HUES64 (cell line): ENCODE results near the gene IL22RA1.

Source experiments
- H3K27ac ChIP-seq: 2 replicates; pipeline ENCODE4 v1.7.0; 2013; ENCODE audit warnings: low read depth, low read length, inconsistent platforms
- H3K27me3 ChIP-seq: 2 replicates; pipeline ENCODE4 v1.6.1; 2013; ENCODE audit warnings: mild to moderate bottlenecking, low read length; ENCODE audit not compliant: insufficient read depth
- H3K36me3 ChIP-seq: 2 replicates; pipeline ENCODE4 v1.6.1; 2013; ENCODE audit warnings: mild to moderate bottlenecking, low read length; ENCODE audit not compliant: insufficient read depth
- H3K4me1 ChIP-seq: 2 replicates; pipeline ENCODE4 v1.6.1; 2013; ENCODE audit warnings: mild to moderate bottlenecking, low read length, moderate library complexity; ENCODE audit not compliant: insufficient read depth
- H3K4me3 ChIP-seq: 2 replicates; pipeline ENCODE4 v1.5.1; 2013; ENCODE audit warnings: mild to moderate bottlenecking, low read length, moderate library complexity
- H3K9ac ChIP-seq: 2 replicates; pipeline ENCODE4 v1.6.1; 2013; ENCODE audit warnings: mild to moderate bottlenecking, low read depth, low read length
- H3K9me3 ChIP-seq: 2 replicates; pipeline ENCODE4 v1.6.1; 2013; ENCODE audit warnings: low read depth, low read length; ENCODE audit not compliant: insufficient read depth
- whole genome bisulfite sequencing: fragments of 150-250, 120-280 bp; methylation state at CpG from one replicate; pipeline ENCODE4 v1.1.7; 2013; ENCODE audit warnings: missing lambda C conversion rate; 5-methylcytosine and 5-hydroxymethylcytosine counted together

Gene IL22RA1

GRCh38 chr1:24121406-24121805, 21.5 kb downstream of the IL22RA1 start:
- no peak overlapping the region for H3K4me3 ChIP-seq
- WGBS, result 90% methylated on average over 14 of the region's 14 CpGs
- H3K9me3 ChIP-seq, result no peaks in the 10 kb centered on the region
- no peaks in the 10 kb centered on the region for H3K36me3 ChIP-seq
- H3K27ac ChIP-seq, result no peak overlapping the region
- no peaks in the 10 kb centered on the region for H3K27me3 ChIP-seq
- H3K9ac ChIP-seq, result no peak overlapping the region
- no peaks in the 10 kb centered on the region for H3K4me1 ChIP-seq

GRCh38 chr1:24120965-24121364, 22.0 kb downstream of the IL22RA1 start:
- WGBS, result 69% methylated on average over 3 of the region's 3 CpGs
- Histone ChIP-seq H3K4me3 (no peak overlapping the region), H3K36me3 (no peaks in the 10 kb centered on the region), H3K4me1 (no peaks in the 10 kb centered on the region), H3K9me3 (no peaks in the 10 kb centered on the region), H3K27ac (no peak overlapping the region), H3K9ac (no peak overlapping the region), H3K27me3 (no peaks in the 10 kb centered on the region)

GRCh38 chr1:24119859-24120756, 22.8 kb downstream of the IL22RA1 start:
- H3K4me3 ChIP-seq, result no peak overlapping the region
- no peaks in the 10 kb centered on the region for H3K4me1 ChIP-seq
- no peak overlapping the region for H3K27ac ChIP-seq
- 70% methylated on average over 17 of the region's 17 CpGs for WGBS
- H3K36me3 ChIP-seq, result no peaks in the 10 kb centered on the region
- no peak overlapping the region for H3K9ac ChIP-seq
- H3K27me3 ChIP-seq, result no peaks in the 10 kb centered on the region
- H3K9me3 ChIP-seq, result no peaks in the 10 kb centered on the region

- Histone ChIP-seq H3K9me3 (no peaks in the 10 kb centered on the region), H3K4me3 (no peak overlapping the region), H3K36me3 (no peaks in the 10 kb centered on the region), H3K27ac (no peak overlapping the region), H3K9ac (no peak overlapping the region), H3K27me3 (no peaks in the 10 kb centered on the region), H3K4me1 (peaks cover 4% of the 10 kb centered on the region; the same call in 1 of the 2 replicates)
- 83% methylated on average over 5 of the region's 5 CpGs for WGBS
These were observed 23.5 kb downstream of the IL22RA1 start for GRCh38 chr1:24119489-24119858.

GRCh38 chr1:24118410-24119242, 24.3 kb downstream of the IL22RA1 start:
- Histone ChIP-seq H3K27me3 (no peaks in the 10 kb centered on the region), H3K9ac (no peak overlapping the region), H3K4me1 (peaks cover 4% of the 10 kb centered on the region; the same call in 1 of the 2 replicates), H3K9me3 (no peaks in the 10 kb centered on the region), H3K4me3 (no peak overlapping the region), H3K27ac (no peak overlapping the region), H3K36me3 (no peaks in the 10 kb centered on the region)
- 94% methylated on average over 6 of the region's 8 CpGs for WGBS

- Histone ChIP-seq H3K36me3 (no peaks in the 10 kb centered on the region), H3K4me3 (no peak overlapping the region), H3K27ac (no peak overlapping the region), H3K27me3 (no peaks in the 10 kb centered on the region), H3K9ac (no peak overlapping the region), H3K4me1 (peaks cover 4% of the 10 kb centered on the region; the same call in 1 of the 2 replicates), H3K9me3 (no peaks in the 10 kb centered on the region)
- 83% methylated on average over 14 of the region's 14 CpGs for WGBS
These were observed 25.1 kb downstream of the IL22RA1 start for GRCh38 chr1:24117722-24118409.

- H3K36me3 ChIP-seq, result no peaks in the 10 kb centered on the region
- H3K4me1 ChIP-seq, result peaks cover 4% of the 10 kb centered on the region; the same call in 1 of the 2 replicates
- 95% methylated on average over 1 of the region's 2 CpGs for WGBS
- no peak overlapping the region for H3K9ac ChIP-seq
- no peak overlapping the region for H3K4me3 ChIP-seq
- H3K27ac ChIP-seq, result no peak overlapping the region
- H3K27me3 ChIP-seq, result no peaks in the 10 kb centered on the region; the same call in 1 of the 2 replicates
- H3K9me3 ChIP-seq, result no peaks in the 10 kb centered on the region
These were observed 25.8 kb downstream of the IL22RA1 start for GRCh38 chr1:24117132-24117531.

- Histone ChIP-seq H3K9me3 (no peaks in the 10 kb centered on the region), H3K4me1 (peaks cover 4% of the 10 kb centered on the region; the same call in 1 of the 2 replicates), H3K9ac (no peak overlapping the region), H3K4me3 (no peak overlapping the region), H3K27me3 (no peaks in the 10 kb centered on the region; the same call in 1 of the 2 replicates), H3K36me3 (no peaks in the 10 kb centered on the region), H3K27ac (no peak overlapping the region)
- WGBS, result 91% methylated on average over 6 of the region's 6 CpGs
These were observed 28.2 kb downstream of the IL22RA1 start for GRCh38 chr1:24114753-24115152.

GRCh38 chr1:24113641-24114033, 29.3 kb downstream of the IL22RA1 start:
- Histone ChIP-seq H3K4me1 (peaks cover 4% of the 10 kb centered on the region; the same call in 1 of the 2 replicates), H3K9ac (no peak overlapping the region), H3K36me3 (no peaks in the 10 kb centered on the region), H3K9me3 (no peaks in the 10 kb centered on the region), H3K27ac (no peak overlapping the region), H3K4me3 (no peak overlapping the region), H3K27me3 (no peaks in the 10 kb centered on the region; the same call in 1 of the 2 replicates)
- 89% methylated on average over 6 of the region's 6 CpGs for WGBS

GRCh38 chr1:24111996-24112779, 30.8 kb downstream of the IL22RA1 start, which contains the start of gene MYOM3:
Gene MYOM3, minus strand, starts transcription at chr1:24112135. Its CDS starts 3,499 bp downstream, at chr1:24108636.
- Histone ChIP-seq H3K4me1 (peaks cover 10% of the 10 kb centered on the region), H3K9me3 (no peaks in the 10 kb centered on the region), H3K36me3 (no peaks in the 10 kb centered on the region), H3K27me3 (no peaks in the 10 kb centered on the region; the same call in 1 of the 2 replicates), H3K9ac (no peak within 1 kb of the TSS), H3K27ac (no peak within 1 kb of the TSS), H3K4me3 (peak within 1 kb of the TSS; percentile 18)
- 32% methylated on average over 27 of the region's 27 CpGs for WGBS
